B cell (primary cell): ENCODE results near the gene TNXB. TPM values are rescaled to one million over a fixed set of nuclear protein-coding genes. Genes with fewer than 3 reads are reported as not detected.

Experiments used
- ATAC-seq: fragments of 200-7000 bp; cut with Tn5 transposase; one replicate; pipeline ENCODE4 v1.10.0; 2021; ENCODE audit warnings: low read depth, mild to moderate bottlenecking, moderate number of reproducible peaks, moderate library complexity
- CTCF ChIA-PET: fragments of 350-600 bp; sonication (Branson Sonifier 250); formaldehyde crosslinking; loops from one replicate; lab custom pipeline; 2021; ENCODE audit warnings: antibody characterized with exemption, inconsistent platforms; lab: Charles Lee
- POLR2A ChIA-PET: fragments of 350-600 bp; sonication (Branson Sonifier 250); formaldehyde crosslinking; loops from one replicate; lab custom pipeline; 2021; ENCODE audit warnings: antibody characterized with exemption; lab: Charles Lee
- DNase-seq: peaks from one replicate; pipeline ENCODE4 v3.0.0; 2013
- H2AFZ ChIP-seq: 2 replicates; pipeline ENCODE4 v1.6.1; 2012; ENCODE audit warnings: mild to moderate bottlenecking, low read depth, low read length; ENCODE audit not compliant: insufficient read depth, poor library complexity, severe bottlenecking
- H3K27ac ChIP-seq, 2 donors: 1 replicate in 1 of 2; 2 replicates in 1 of 2; pipeline ENCODE4 v1.5.1; 2012 to 2013; ENCODE audit warnings: low read length in 2 of 2, mild to moderate bottlenecking in 2 of 2, moderate library complexity in 1 of 2
- H3K27me3 ChIP-seq, 4 experiments: fragments of 200-600 bp in 1 of 4; sonication (generic) in 1 of 4; replicated peaks in 1 of 4; 1 replicate in 2 of 4; 2 replicates in 2 of 4; pipeline versions ENCODE4 v1.6.1 to v1.7.0; 2013 to 2016; ENCODE audit warnings: low read length in 3 of 4, mild to moderate bottlenecking in 2 of 4, mixed read lengths in 1 of 4, moderate library complexity in 1 of 4; ENCODE audit not compliant: insufficient read depth in 4 of 4, control insufficient read depth in 3 of 4; ENCODE audit errors: control extremely low read depth in 1 of 4
- H3K36me3 ChIP-seq, 2 experiments: replicated peaks in 1 of 2; 1 replicate in 1 of 2; 2 replicates in 1 of 2; pipeline versions ENCODE4 v1.6.1 to v1.7.1; 2013; ENCODE audit warnings: low read length in 1 of 2; ENCODE audit not compliant: insufficient read depth in 2 of 2, control insufficient read depth in 1 of 2; ENCODE audit errors: control extremely low read depth in 1 of 2, extremely low read depth in 1 of 2
- H3K4me1 ChIP-seq, 2 donors: fragments of 200-600 bp in 1 of 2; sonication (generic) in 1 of 2; 1 replicate in 1 of 2; 2 replicates in 1 of 2; pipeline versions ENCODE4 v1.5.1 to v1.6.1; 2013 to 2017; ENCODE audit warnings: low read length in 2 of 2; ENCODE audit not compliant: control insufficient read depth in 2 of 2, insufficient read depth in 2 of 2
- H3K4me2 ChIP-seq: replicated peaks from 2 replicates; pipeline ENCODE3; 2012; ENCODE audit warnings: mild to moderate bottlenecking, low read depth, low read length; ENCODE audit not compliant: poor library complexity, severe bottlenecking
- H3K4me3 ChIP-seq, 5 experiments: fragments of 200-600 bp in 1 of 5; sonication (generic) in 1 of 5; 1 replicate in 3 of 5; 2 replicates in 2 of 5; pipeline versions ENCODE4 v1.5.1 to v1.7.0; 2011 to 2016; ENCODE audit warnings: low read length in 4 of 5, mild to moderate bottlenecking in 4 of 5, low read depth in 2 of 5, control low read depth in 1 of 5, moderate library complexity in 1 of 5; ENCODE audit not compliant: insufficient read depth in 1 of 5; ENCODE audit errors: control extremely low read depth in 1 of 5, extremely low read depth in 1 of 5
- H3K79me2 ChIP-seq: fragments of 200-600 bp; sonication (generic); one replicate; pipeline ENCODE4 v1.6.0; 2016; ENCODE audit warnings: low read length; ENCODE audit not compliant: control insufficient read depth, insufficient read depth
- H3K9ac ChIP-seq: fragments of 200-600 bp; sonication (generic); 2 replicates; pipeline ENCODE4 v1.6.1; 2017; ENCODE audit warnings: mild to moderate bottlenecking, low read length, moderate library complexity
- H3K9me3 ChIP-seq, 3 donors: one replicate each; pipeline versions ENCODE4 v1.6.1 to v1.7.1; 2013; ENCODE audit warnings: low read length in 2 of 3; ENCODE audit not compliant: control insufficient read depth in 2 of 3, insufficient read depth in 1 of 3; ENCODE audit errors: control extremely low read depth in 1 of 3
- H4K20me1 ChIP-seq: 2 replicates; pipeline ENCODE4 v1.6.0; 2012; ENCODE audit warnings: mild to moderate bottlenecking, low read length; ENCODE audit not compliant: insufficient read depth, control insufficient read depth, poor library complexity, severe bottlenecking
- H3K27ac Mint-ChIP-seq: one replicate; pipeline ENCODE4 v1.8.0; 2021; ENCODE audit warnings: mixed read lengths
- H3K27me3 Mint-ChIP-seq: one replicate; pipeline ENCODE4 v1.8.0; 2021; ENCODE audit warnings: mixed read lengths
- H3K4me1 Mint-ChIP-seq: one replicate; pipeline ENCODE4 v1.8.0; 2021; ENCODE audit warnings: mixed read lengths
- H3K4me3 Mint-ChIP-seq: one replicate; pipeline ENCODE4 v1.8.0; 2021; ENCODE audit warnings: mixed read lengths
- H3K9me3 Mint-ChIP-seq: one replicate; pipeline ENCODE4 v1.8.0; 2022; ENCODE audit warnings: mixed read lengths; ENCODE audit not compliant: insufficient read depth
- EZH2 ChIP-seq: IDR thresholded peaks from 2 replicates; pipeline ENCODE4 v1.6.1; 2012; ENCODE audit warnings: borderline replicate concordance, low read depth, mild to moderate bottlenecking, moderate library complexity, low read length; ENCODE audit not compliant: insufficient read depth, poor library complexity, severe bottlenecking
- WGBS: methylation state at CpG from one replicate; pipeline ENCODE4 v1.1.5; 2013; ENCODE audit warnings: missing lambda C conversion rate; ENCODE audit not compliant: insufficient coverage; 5-methylcytosine and 5-hydroxymethylcytosine counted together
- intact Hi-C: fragments of 100-400 bp; cut with micrococcal nuclease; formaldehyde crosslinking; loops from one replicate; pipeline ENCODE4 v1.10.0; 2022
- polyA plus RNA-seq: library from polyadenylated mRNA; depleted of rRNA; stranded (reverse); fragments of >200 nt; gene quantifications from 2 replicates; pipeline ENCODE4 v1.2.3, GENCODE V29; 2012
- total RNA-seq, 2 donors: library from RNA; stranded (reverse); fragments of 120-200 nt in 1 of 2; gene quantifications; 1 replicate in 1 of 2; 2 replicates in 1 of 2; pipeline versions ENCODE4 v1.2.3 to v1.2.4, GENCODE V29; 2013 to 2022
- TF ChIP-seq, protein P1 (sequence below): fragments of 200-600 bp; IDR thresholded peaks from one replicate; pipeline ENCODE4 v1.8.0; 2022; ENCODE audit warnings: antibody characterized with exemption, mild to moderate bottlenecking

The TNXB gene
- total and polyA plus RNA-seq, 2 donors (not counting 1 experiment from before 2014, with no cell fraction given): 1.4 to 19.0 TPM

DNA sequence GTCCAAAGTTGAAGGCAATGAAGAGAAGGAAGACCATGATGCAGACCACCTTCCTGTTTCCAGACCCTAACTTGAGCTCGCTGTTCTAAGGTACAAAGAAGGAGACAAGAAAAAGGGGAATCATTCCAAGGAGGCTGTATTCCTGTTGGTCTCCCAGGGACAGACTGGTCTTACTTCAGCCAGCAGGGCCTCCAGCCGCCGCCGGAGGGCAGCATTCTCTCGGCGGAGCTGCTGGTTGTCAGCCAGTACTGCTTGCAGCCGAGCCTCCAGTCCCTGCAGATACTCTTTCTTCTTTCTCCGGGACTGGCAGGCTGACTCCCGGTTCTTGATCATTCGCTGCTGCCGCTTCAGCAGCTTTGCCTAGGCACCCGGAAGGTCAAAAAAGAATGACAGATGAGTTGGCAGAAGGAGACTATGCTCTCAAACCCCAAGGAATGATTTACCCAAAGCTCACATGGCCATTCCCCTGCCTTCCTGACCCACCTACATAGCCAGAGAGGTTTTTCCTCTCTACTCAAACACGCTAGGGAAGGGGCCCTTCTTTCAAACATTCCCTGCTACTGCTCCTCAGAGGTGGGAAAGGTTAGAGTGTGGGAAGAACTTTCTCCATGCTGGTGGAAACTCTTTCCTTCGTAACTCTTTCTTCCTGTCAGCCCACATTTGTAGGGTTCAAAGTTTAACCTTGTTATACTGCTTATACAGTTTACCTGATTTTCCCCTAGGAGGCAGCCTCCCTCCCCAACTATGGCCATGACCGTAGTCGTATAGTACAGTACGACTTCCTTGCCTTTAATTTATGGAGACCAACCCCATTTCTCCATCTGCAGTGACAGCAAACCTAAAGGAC, 9.9 kb upstream of the TNXB start:
- DNase-seq (peak; percentile 77), ATAC-seq (peak; percentile 85)
- no peak overlapping the region for H3K4me3 ChIP-seq
- Mint-ChIP-seq H3K4me1 (peaks cover 7% of the 10 kb centered on the region), H3K27ac (no peak overlapping the region), H3K4me3 (no peak overlapping the region), H3K9me3 (no peaks in the 10 kb centered on the region), H3K27me3 (no peaks in the 10 kb centered on the region)
- ChIA-PET CTCF (interaction anchor here (0.6 to 5.0 kb wide), 20 partner anchors 10 to 749 kb away, joined by 3 to 40 read pairs (median 4); partner anchors contain the start of genes ATF6B, EGFL8, FKBPL and GPSM3), POLR2A (interaction anchor here (0.8 to 1.4 kb wide), 2 partner anchors 77 to 78 kb away, joined by 3 to 4 read pairs; no protein-coding TSS in a partner anchor)
- peaks cover 0 to 3% of the 10 kb centered on the region in 2 donors for H3K4me1 ChIP-seq
- no peaks in the 10 kb centered on the region for H3K27me3 ChIP-seq
- no peak overlapping the region for H3K4me2 ChIP-seq
- H3K27ac ChIP-seq: no peak overlapping the region
- no peak overlapping the region for H3K9ac ChIP-seq
- TF ChIP-seq, protein P1, sequence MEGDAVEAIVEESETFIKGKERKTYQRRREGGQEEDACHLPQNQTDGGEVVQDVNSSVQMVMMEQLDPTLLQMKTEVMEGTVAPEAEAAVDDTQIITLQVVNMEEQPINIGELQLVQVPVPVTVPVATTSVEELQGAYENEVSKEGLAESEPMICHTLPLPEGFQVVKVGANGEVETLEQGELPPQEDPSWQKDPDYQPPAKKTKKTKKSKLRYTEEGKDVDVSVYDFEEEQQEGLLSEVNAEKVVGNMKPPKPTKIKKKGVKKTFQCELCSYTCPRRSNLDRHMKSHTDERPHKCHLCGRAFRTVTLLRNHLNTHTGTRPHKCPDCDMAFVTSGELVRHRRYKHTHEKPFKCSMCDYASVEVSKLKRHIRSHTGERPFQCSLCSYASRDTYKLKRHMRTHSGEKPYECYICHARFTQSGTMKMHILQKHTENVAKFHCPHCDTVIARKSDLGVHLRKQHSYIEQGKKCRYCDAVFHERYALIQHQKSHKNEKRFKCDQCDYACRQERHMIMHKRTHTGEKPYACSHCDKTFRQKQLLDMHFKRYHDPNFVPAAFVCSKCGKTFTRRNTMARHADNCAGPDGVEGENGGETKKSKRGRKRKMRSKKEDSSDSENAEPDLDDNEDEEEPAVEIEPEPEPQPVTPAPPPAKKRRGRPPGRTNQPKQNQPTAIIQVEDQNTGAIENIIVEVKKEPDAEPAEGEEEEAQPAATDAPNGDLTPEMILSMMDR: peak; percentile 95
- no peak for TF ChIP-seq EZH2
- peaks cover 21% of the 10 kb centered on the region for H4K20me1 ChIP-seq
- intact Hi-C loops: loop anchor here (1.0 to 2.0 kb wide), 4 partner anchors 35 to 294 kb away; partner anchors contain the start of gene PPT2
- peaks cover 11% of the 10 kb centered on the region for H3K79me2 ChIP-seq
- H3K9me3 ChIP-seq: no peaks in the 10 kb centered on the region
- no peak overlapping the region for H2AFZ ChIP-seq
- H3K36me3 ChIP-seq: peaks cover 6 to 80% of the 10 kb centered on the region in 2 experiments
- 17% methylated on average over 8 of the region's 17 CpGs for WGBS

GRCh38 chr6:32117461-32117860, 8.3 kb upstream of the TNXB start:
- CTCF ChIA-PET: interaction anchor here (0.8 to 5.0 kb wide), 5 partner anchors 11 to 669 kb away, joined by 3 to 40 read pairs (median 9); partner anchors contain the start of genes ATF6B and FKBPL
- POLR2A ChIA-PET: no interaction called here
- H3K9me3 Mint-ChIP-seq: no peaks in the 10 kb centered on the region
- peaks cover 0 to 3% of the 10 kb centered on the region in 2 donors for H3K4me1 ChIP-seq
- no peaks in the 10 kb centered on the region for H3K27me3 Mint-ChIP-seq
- peaks cover 6% of the 10 kb centered on the region for H3K79me2 ChIP-seq
- 96% methylated on average over 4 of the region's 9 CpGs for WGBS
- H3K36me3 ChIP-seq: peaks cover 5 to 67% of the 10 kb centered on the region in 2 experiments
- no peak overlapping the region for H3K27ac ChIP-seq
- DNase-seq (no peak), ATAC-seq (no peak)
- no peak overlapping the region for H3K4me3 ChIP-seq
- no peak overlapping the region for H2AFZ ChIP-seq
- intact Hi-C loops: no loop called here
- H3K27ac Mint-ChIP-seq: no peak overlapping the region
- no peaks in the 10 kb centered on the region for H3K9me3 ChIP-seq
- no peaks in the 10 kb centered on the region for H3K27me3 ChIP-seq
- H3K4me2 ChIP-seq: no peak overlapping the region
- H3K4me1 Mint-ChIP-seq: peaks cover 5% of the 10 kb centered on the region
- no peak overlapping the region for H3K4me3 Mint-ChIP-seq
- peaks cover 14% of the 10 kb centered on the region for H4K20me1 ChIP-seq
- no peak overlapping the region for H3K9ac ChIP-seq
- no peak for TF ChIP-seq EZH2
